K562 (cell line): ENCODE data around the gene KEL.

ENCODE experiments used
- JUND ChIP-seq, 2 experiments: IDR thresholded peaks; 2 replicates in 1 of 2; 3 replicates in 1 of 2; pipeline ENCODE4 v1.6.1; 2011; ENCODE audit warnings: borderline replicate concordance in 2 of 2, low read depth in 2 of 2, low read length in 2 of 2, improper control_type of control experiment in 1 of 2, missing biosample characterization in 1 of 2, missing genetic modification characterization in 1 of 2, missing genetic modification reagents in 1 of 2
- NFRKB ChIP-seq: fragments of 450-650 bp; IDR thresholded peaks from 2 replicates; pipeline ENCODE4 v1.6.1; 2016; ENCODE audit warnings: low read depth
- NONO ChIP-seq, 2 experiments: fragments of 200-400 bp in 1 of 2; fragments of 450-650 bp in 1 of 2; formaldehyde crosslinking in 1 of 2; IDR thresholded peaks; 2 replicates each; pipeline ENCODE4 v1.6.1; 2017; ENCODE audit warnings: low read depth in 2 of 2, mild to moderate bottlenecking in 2 of 2, moderate library complexity in 2 of 2, low read length in 1 of 2
- POLR2A ChIP-seq: fragments of 450-650 bp; conservative IDR thresholded peaks from 2 replicates; pipeline ENCODE4 v1.6.1; 2016
- POLR2AphosphoS5 ChIP-seq: IDR thresholded peaks from 2 replicates; pipeline ENCODE4 v1.6.1; 2011; ENCODE audit warnings: mild to moderate bottlenecking, low read depth, low read length, moderate library complexity; ENCODE audit not compliant: control insufficient read depth, insufficient read depth
- ZNF121 ChIP-seq: sonication (generic); formaldehyde crosslinking; conservative IDR thresholded peaks from 2 replicates; pipeline ENCODE4 v1.8.0; 2022; ENCODE audit warnings: missing genetic modification reagents
- ZNF561 ChIP-seq: fragments of 450-650 bp; formaldehyde crosslinking; conservative IDR thresholded peaks from 2 replicates; pipeline ENCODE4 v1.4.0; 2020; ENCODE audit warnings: mild to moderate bottlenecking, moderate library complexity
- TF ChIP-seq, protein P1 (sequence below), 3 experiments: IDR thresholded peaks in 2 of 3; conservative IDR thresholded peaks in 1 of 3; 2 replicates each; pipeline ENCODE4 v1.5.1; 2011 to 2012; ENCODE audit warnings: low read length in 3 of 3, mild to moderate bottlenecking in 3 of 3, control low read depth in 2 of 3, improper control_type of control experiment in 1 of 3, inconsistent platforms in 1 of 3, low read depth in 1 of 3, mixed read lengths in 1 of 3, moderate library complexity in 1 of 3; ENCODE audit not compliant: insufficient read depth in 2 of 3

DNA sequence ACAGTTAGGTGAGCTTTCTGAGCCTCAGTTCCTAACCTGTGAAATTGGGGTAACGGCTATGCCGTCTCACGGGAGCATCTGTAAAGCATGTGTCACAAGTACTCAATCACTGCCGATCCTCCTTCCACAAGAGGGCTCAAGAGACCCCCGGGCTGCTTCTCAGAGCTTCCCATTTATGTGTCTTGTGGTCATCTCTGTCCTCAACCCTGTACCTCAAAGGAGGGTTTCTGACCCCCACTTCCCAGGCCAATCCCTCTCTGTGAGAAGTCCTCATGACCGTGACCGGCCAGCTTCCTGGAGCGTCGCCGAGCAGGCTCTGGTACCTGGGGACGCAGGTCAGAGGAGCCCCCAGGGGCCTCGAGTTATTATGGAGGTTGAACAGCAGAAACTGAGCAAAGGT is 28.1 kb downstream of the KEL start:
- TF ChIP-seq ZNF121 (CRISPR knock-in tag) (no peak), ZNF561 (CRISPR knock-in tag) (no peak), NONO (IDR thresholded peaks at IDR 0.05; ENCODE audit: low read depth in 2 of 2, low read length in 1 of 2) (no peak), JUND (IDR thresholded peaks at IDR 0.05; ENCODE audit: borderline replicate concordance, low read depth, low read length) (no peak), JUND (tag; IDR thresholded peaks at IDR 0.05; ENCODE audit: borderline replicate concordance, low read depth, low read length) (no peak), POLR2AphosphoS5 (no peak), POLR2A (no peak), NFRKB (no peak)
- TF ChIP-seq, protein P1, sequence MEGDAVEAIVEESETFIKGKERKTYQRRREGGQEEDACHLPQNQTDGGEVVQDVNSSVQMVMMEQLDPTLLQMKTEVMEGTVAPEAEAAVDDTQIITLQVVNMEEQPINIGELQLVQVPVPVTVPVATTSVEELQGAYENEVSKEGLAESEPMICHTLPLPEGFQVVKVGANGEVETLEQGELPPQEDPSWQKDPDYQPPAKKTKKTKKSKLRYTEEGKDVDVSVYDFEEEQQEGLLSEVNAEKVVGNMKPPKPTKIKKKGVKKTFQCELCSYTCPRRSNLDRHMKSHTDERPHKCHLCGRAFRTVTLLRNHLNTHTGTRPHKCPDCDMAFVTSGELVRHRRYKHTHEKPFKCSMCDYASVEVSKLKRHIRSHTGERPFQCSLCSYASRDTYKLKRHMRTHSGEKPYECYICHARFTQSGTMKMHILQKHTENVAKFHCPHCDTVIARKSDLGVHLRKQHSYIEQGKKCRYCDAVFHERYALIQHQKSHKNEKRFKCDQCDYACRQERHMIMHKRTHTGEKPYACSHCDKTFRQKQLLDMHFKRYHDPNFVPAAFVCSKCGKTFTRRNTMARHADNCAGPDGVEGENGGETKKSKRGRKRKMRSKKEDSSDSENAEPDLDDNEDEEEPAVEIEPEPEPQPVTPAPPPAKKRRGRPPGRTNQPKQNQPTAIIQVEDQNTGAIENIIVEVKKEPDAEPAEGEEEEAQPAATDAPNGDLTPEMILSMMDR (IDR thresholded peaks at IDR 0.05 in 2 of 3, conservative IDR thresholded peaks at IDR 0.05 in 1 of 3; ENCODE audit: insufficient read depth in 2 of 3, low read depth in 1 of 3, low read length in 3 of 3), result no peak
